ENCODE data around the gene SNX25. TPM values are rescaled to one million over a fixed set of nuclear protein-coding genes. Genes with fewer than 3 reads are reported as not detected.
A peak's percentile ranks its signal among the peaks of the same experiment; 100 is the strongest.

SNX25 gene
- total RNA-seq, 4 donors from 2014 or later, result 5.5 to 18.9 (median 7.5) TPM

- intact Hi-C loops (cut with DNase I), result no loop called here
- Histone ChIP-seq H3K36me3 (no peaks in the 10 kb centered on the region), H3K27ac (no peak overlapping the region), H3K27me3 (no peaks in the 10 kb centered on the region), H3K9me3 (no peaks in the 10 kb centered on the region), H3K4me1 (peaks cover 3 to 27% (median 3%) of the 10 kb centered on the region in 3 donors), H3K4me3 (no peak overlapping the region)
- TF ChIP-seq POLR2A (IDR thresholded peaks at IDR 0.05) (no peak), CTCF (IDR thresholded peaks at IDR 0.05) (no peak)
- DNase-seq, result no peak
- WGBS, 2 donors, result 95 to 96% methylated on average over 4 to 11 of the region's 12 CpGs
Measured at GRCh38 chr4:185387957-185388356, 178.6 kb downstream of the SNX25 start.

GRCh38 chr4:185390941-185391340, 181.5 kb downstream of the SNX25 start:
- no peaks in the 10 kb centered on the region for H3K27me3 ChIP-seq
- H3K27ac ChIP-seq, result no peak overlapping the region
- peaks cover 0 to 16% (median 0%) of the 10 kb centered on the region in 3 donors for H3K4me1 ChIP-seq
- TF ChIP-seq POLR2A (IDR thresholded peaks at IDR 0.05), result no peak
- no peak for TF ChIP-seq CTCF (IDR thresholded peaks at IDR 0.05)
- 86 to 93% methylated on average over 6 of the region's 6 CpGs for WGBS, 2 donors
- no peaks in the 10 kb centered on the region for H3K9me3 ChIP-seq
- intact Hi-C loops (cut with DNase I), result loop anchor here (10.0 kb wide), 1 partner anchor 186 kb away; the partner anchor contains the start of genes CFAP97 and SNX25
- DNase-seq, result no peak
- no peaks in the 10 kb centered on the region for H3K36me3 ChIP-seq
- H3K4me3 ChIP-seq, result no peak overlapping the region

GRCh38 chr4:185392156-185392555, 182.8 kb downstream of the SNX25 start:
- intact Hi-C loops (cut with DNase I), result loop anchor here (10.0 kb wide), 1 partner anchor 187 kb away; the partner anchor contains the start of genes CFAP97 and SNX25
- H3K27ac ChIP-seq, result no peak overlapping the region
- DNase-seq, result no peak
- no peaks in the 10 kb centered on the region for H3K9me3 ChIP-seq
- TF ChIP-seq POLR2A (IDR thresholded peaks at IDR 0.05) (no peak), CTCF (IDR thresholded peaks at IDR 0.05) (no peak)
- H3K4me1 ChIP-seq, result peaks cover 0 to 21% (median 4%) of the 10 kb centered on the region in 3 donors
- no peak overlapping the region for H3K4me3 ChIP-seq
- WGBS, 2 donors, result 77 to 85% methylated on average over 1 of the region's 1 CpG
- H3K36me3 ChIP-seq, result no peaks in the 10 kb centered on the region
- no peaks in the 10 kb centered on the region for H3K27me3 ChIP-seq

GRCh38 chr4:185394568-185395237, 185.3 kb downstream of the SNX25 start:
- TF ChIP-seq CTCF (IDR thresholded peaks at IDR 0.05) (no peak), POLR2A (IDR thresholded peaks at IDR 0.05) (no peak)
- H3K4me1 ChIP-seq, result peaks cover 7 to 46% (median 19%) of the 10 kb centered on the region in 3 donors
- peak overlapping the region; percentile 54 to 85 (median 76) for H3K4me3 ChIP-seq
- H3K27ac ChIP-seq, result peak overlapping the region; percentile 95 to 100 (median 98)
- intact Hi-C loops (cut with DNase I), result loop anchor here (10.0 kb wide), 1 partner anchor 190 kb away; the partner anchor contains the start of genes CFAP97 and SNX25
- no peaks in the 10 kb centered on the region for H3K27me3 ChIP-seq
- peaks cover 0 to 6% (median 0%) of the 10 kb centered on the region in 3 donors for H3K36me3 ChIP-seq
- no peak for DNase-seq
- 28 to 41% methylated on average over 12 of the region's 12 CpGs for WGBS, 2 donors
- H3K9me3 ChIP-seq, result no peaks in the 10 kb centered on the region

DNA sequence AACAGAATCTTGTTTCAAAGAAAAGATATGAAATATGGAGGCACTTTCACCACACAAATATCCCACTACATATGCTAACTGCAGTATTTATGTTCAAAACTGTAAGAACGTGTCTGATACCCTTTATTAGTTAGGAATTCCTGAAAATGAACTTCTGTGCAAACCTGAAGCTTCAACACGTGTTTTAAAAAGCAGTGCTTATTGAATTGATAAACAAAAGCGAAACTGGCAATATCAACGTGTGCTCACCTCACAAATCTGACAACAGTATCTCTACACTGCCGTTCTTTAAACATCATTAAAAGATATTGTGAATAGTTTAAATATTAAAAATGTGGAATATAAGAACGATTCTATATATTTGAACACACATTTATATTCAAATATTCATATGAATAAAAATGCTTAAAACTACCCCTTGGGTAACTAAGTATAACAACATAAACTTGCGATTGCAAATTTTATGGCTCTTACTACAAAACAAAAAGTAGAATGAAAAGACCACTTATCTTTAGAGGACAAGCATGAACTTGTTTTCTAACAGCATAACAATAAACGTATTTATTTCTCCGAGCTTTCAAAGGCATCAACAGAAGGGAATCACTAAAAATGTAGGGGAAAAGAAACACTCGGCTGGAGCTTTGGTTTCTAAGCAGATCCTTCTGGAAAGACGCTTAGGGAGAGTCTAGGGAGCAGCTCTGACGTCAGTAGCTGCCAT, 186.0 kb downstream of the SNX25 start, which contains the start of gene LRP2BP:
TSS of gene LRP2BP (minus strand) at position 687 of the 718 bp plus-strand sequence. CDS start 17,738 bp downstream, outside the sequence.
- WGBS, 2 donors, result 1 to 2% methylated on average over 12 of the region's 12 CpGs
- H3K36me3 ChIP-seq, result peaks cover 0 to 13% (median 0%) of the 10 kb centered on the region in 3 donors
- peak within 1 kb of the TSS; percentile 95 to 100 (median 98) for H3K27ac ChIP-seq
- no peaks in the 10 kb centered on the region for H3K9me3 ChIP-seq
- TF ChIP-seq CTCF (IDR thresholded peaks at IDR 0.05) (no peak), POLR2A (IDR thresholded peaks at IDR 0.05) (no peak)
- DNase-seq, result no peak
- peak within 1 kb of the TSS; percentile 54 to 85 (median 76) for H3K4me3 ChIP-seq
- H3K4me1 ChIP-seq, result peaks cover 7 to 53% (median 19%) of the 10 kb centered on the region in 3 donors
- intact Hi-C loops (cut with DNase I), result loop anchor here (10.0 kb wide), 1 partner anchor 191 kb away; the partner anchor contains the start of genes CFAP97 and SNX25
- H3K27me3 ChIP-seq, result no peaks in the 10 kb centered on the region

All from esophagus squamous epithelium (tissue), 5 donors.